H1 (cell line): ENCODE data around the gene DNAJB6. TPM values are rescaled to one million over a fixed set of nuclear protein-coding genes. Genes with fewer than 3 reads are reported as not detected.

Experiments used
- CTCF ChIA-PET: fragments of 300-600 bp; sonication (Branson Sonifier 250); formaldehyde crosslinking; loops from one replicate; lab custom pipeline; 2021; ENCODE audit not compliant: partially characterized antibody; lab: Charles Lee
- POLR2A ChIA-PET: fragments of 300-600 bp; sonication (Branson Sonifier 250); formaldehyde crosslinking; loops from one replicate; lab custom pipeline; 2021; ENCODE audit warnings: inconsistent platforms; ENCODE audit not compliant: partially characterized antibody; lab: Charles Lee
- DNase-seq, 2 experiments: peaks; one replicate each; pipeline versions ENCODE4 v3.0.0 to v3.0.0-alpha.2; 2010 to 2022; ENCODE audit warnings: low spot score in 2 of 2, low read depth in 1 of 2, mixed read lengths in 1 of 2
- FAIRE-seq: peaks from 2 replicates; lab custom pipeline; 2011; peaks lifted over from hg19 to GRCh38; lab: Jason Lieb, UNC
- H2AFZ ChIP-seq: 2 replicates; pipeline ENCODE4 v1.8.1; 2012; ENCODE audit warnings: low read length, inconsistent platforms
- H2AK5ac ChIP-seq: 2 replicates; pipeline ENCODE4 v1.6.1; 2013; ENCODE audit warnings: low read depth, low read length
- H2BK120ac ChIP-seq: replicated peaks from 2 replicates; pipeline ENCODE3; 2013; ENCODE audit warnings: low read depth, low read length, inconsistent platforms
- H2BK12ac ChIP-seq: 2 replicates; pipeline ENCODE4 v1.6.1; 2013; ENCODE audit warnings: low read depth, low read length
- H2BK15ac ChIP-seq: 2 replicates; pipeline ENCODE4 v1.6.1; 2013; ENCODE audit warnings: low read length
- H2BK20ac ChIP-seq: 2 replicates; pipeline ENCODE4 v1.6.1; 2013; ENCODE audit warnings: low read length
- H2BK5ac ChIP-seq: 2 replicates; pipeline ENCODE4 v1.6.1; 2013; ENCODE audit warnings: low read depth, low read length
- H3K14ac ChIP-seq: 2 replicates; pipeline ENCODE4 v1.6.1; 2013; ENCODE audit warnings: inconsistent platforms; ENCODE audit not compliant: insufficient read length
- H3K18ac ChIP-seq: 2 replicates; pipeline ENCODE4 v1.6.1; 2013; ENCODE audit warnings: low read length; ENCODE audit errors: extremely low read depth
- H3K23ac ChIP-seq: 2 replicates; pipeline ENCODE4 v1.6.1; 2013; ENCODE audit warnings: inconsistent platforms; ENCODE audit not compliant: insufficient read length
- H3K23me2 ChIP-seq: 2 replicates; pipeline ENCODE4 v1.6.1; 2013; ENCODE audit warnings: low read depth, low read length
- H3K27ac ChIP-seq: 2 replicates; pipeline ENCODE4 v1.6.1; 2011; ENCODE audit warnings: low read depth, low read length, inconsistent platforms
- H3K27me3 ChIP-seq, 4 experiments: replicated peaks in 1 of 4; 1 replicate in 1 of 4; 2 replicates in 3 of 4; pipeline versions ENCODE4 v1.6.1 to v1.8.1; 2011 to 2013; ENCODE audit warnings: low read length in 3 of 4, mild to moderate bottlenecking in 3 of 4, inconsistent platforms in 2 of 4, mixed read lengths in 2 of 4, moderate library complexity in 1 of 4; ENCODE audit not compliant: control insufficient read depth in 3 of 4, insufficient read depth in 3 of 4; ENCODE audit errors: extremely low read depth in 1 of 4
- H3K36me3 ChIP-seq, 4 experiments: 2 replicates each; pipeline versions ENCODE4 v1.6.1 to v1.8.1; 2011 to 2013; ENCODE audit warnings: mild to moderate bottlenecking in 4 of 4, low read length in 3 of 4, moderate library complexity in 2 of 4, control low read depth in 1 of 4, inconsistent platforms in 1 of 4; ENCODE audit not compliant: insufficient read depth in 4 of 4, control insufficient read depth in 2 of 4
- H3K4ac ChIP-seq: replicated peaks from 2 replicates; pipeline ENCODE3; 2013; ENCODE audit warnings: low read length, low read depth, mixed read lengths, inconsistent platforms; ENCODE audit not compliant: insufficient read length
- H3K4me1 ChIP-seq, 4 experiments: replicated peaks in 1 of 4; 1 replicate in 1 of 4; 2 replicates in 3 of 4; pipeline versions ENCODE4 v1.6.1 to v1.8.1; 2011 to 2013; ENCODE audit warnings: low read length in 3 of 4, inconsistent platforms in 2 of 4, mixed read lengths in 1 of 4; ENCODE audit not compliant: insufficient read depth in 4 of 4, control insufficient read depth in 3 of 4
- H3K4me2 ChIP-seq, 2 experiments: 2 replicates each; pipeline versions ENCODE4 v1.6.1 to v1.8.1; 2011 to 2013; ENCODE audit warnings: low read depth in 2 of 2, low read length in 2 of 2, control low read depth in 1 of 2, inconsistent platforms in 1 of 2, mild to moderate bottlenecking in 1 of 2; ENCODE audit not compliant: insufficient read depth in 1 of 2
- H3K4me3 ChIP-seq, 4 experiments: fragments of 200-600, 300-600 bp in 1 of 4; sonication (generic), shearing (Covaris generic), sonication (Bioruptor Twin) in 1 of 4; 2 replicates each; pipeline versions ENCODE4 v1.5.1 to v1.8.1; 2011 to 2016; ENCODE audit warnings: low read length in 4 of 4, low read depth in 3 of 4, control low read depth in 2 of 4, inconsistent platforms in 2 of 4, mild to moderate bottlenecking in 2 of 4, mixed read lengths in 1 of 4, moderate library complexity in 1 of 4; ENCODE audit not compliant: insufficient read depth in 2 of 4; ENCODE audit errors: extremely low read depth in 1 of 4
- H3K56ac ChIP-seq: replicated peaks from 2 replicates; pipeline ENCODE3; 2013; ENCODE audit warnings: low read depth, mild to moderate bottlenecking, mixed read lengths, low read length, inconsistent platforms; ENCODE audit not compliant: insufficient read length
- H3K79me1 ChIP-seq: 2 replicates; pipeline ENCODE4 v1.6.1; 2013; ENCODE audit warnings: low read depth, low read length, control low read depth
- H3K79me2 ChIP-seq, 2 experiments: 2 replicates each; pipeline versions ENCODE4 v1.6.1 to v1.8.1; 2012 to 2013; ENCODE audit warnings: low read length in 2 of 2, mild to moderate bottlenecking in 2 of 2, inconsistent platforms in 1 of 2; ENCODE audit not compliant: insufficient read depth in 2 of 2, control insufficient read depth in 1 of 2
- H3K9ac ChIP-seq, 4 experiments: replicated peaks in 1 of 4; 1 replicate in 1 of 4; 2 replicates in 3 of 4; pipeline versions ENCODE4 v1.6.1 to v1.8.1; 2011 to 2013; ENCODE audit warnings: low read depth in 3 of 4, low read length in 3 of 4, control low read depth in 2 of 4, mild to moderate bottlenecking in 2 of 4, moderate library complexity in 2 of 4, inconsistent platforms in 1 of 4; ENCODE audit errors: extremely low read depth in 1 of 4
- H3K9me3 ChIP-seq, 2 experiments: 2 replicates each; pipeline versions ENCODE4 v1.6.1 to v1.8.1; 2012 to 2013; ENCODE audit warnings: mild to moderate bottlenecking in 2 of 2, moderate library complexity in 2 of 2, control low read depth in 1 of 2, inconsistent platforms in 1 of 2, low read depth in 1 of 2, low read length in 1 of 2, mixed read lengths in 1 of 2; ENCODE audit not compliant: insufficient read depth in 2 of 2
- H4K20me1 ChIP-seq, 2 experiments: replicated peaks in 1 of 2; 2 replicates each; pipeline versions ENCODE3 to v1.8.1; 2011 to 2013; ENCODE audit warnings: inconsistent platforms in 2 of 2, low read length in 2 of 2, mild to moderate bottlenecking in 1 of 2; ENCODE audit not compliant: insufficient read depth in 2 of 2, control insufficient read depth in 1 of 2
- H4K5ac ChIP-seq: 2 replicates; pipeline ENCODE4 v1.6.1; 2013; ENCODE audit warnings: low read length, low read depth, mixed read lengths, inconsistent platforms; ENCODE audit not compliant: insufficient read length
- H4K8ac ChIP-seq: 2 replicates; pipeline ENCODE4 v1.8.0; 2013; ENCODE audit warnings: mild to moderate bottlenecking, moderate library complexity, low read length, inconsistent platforms; ENCODE audit not compliant: insufficient read depth; ENCODE audit errors: extremely low read depth
- H4K91ac ChIP-seq: replicated peaks from 2 replicates; pipeline ENCODE3; 2013; ENCODE audit warnings: low read length, mixed read lengths, inconsistent platforms; ENCODE audit not compliant: insufficient read length
- ATF2 ChIP-seq: IDR thresholded peaks from 2 replicates; pipeline ENCODE4 v1.6.1; 2012; ENCODE audit warnings: low read length, inconsistent platforms
- CEBPB ChIP-seq: IDR thresholded peaks from 2 replicates; pipeline ENCODE4 v1.6.1; 2012; ENCODE audit warnings: low read depth, low read length
- CTBP2 ChIP-seq: IDR thresholded peaks from 2 replicates; pipeline ENCODE4 v1.7.0; 2011; ENCODE audit warnings: borderline replicate concordance, mild to moderate bottlenecking, moderate library complexity, mixed read lengths, low read length; ENCODE audit not compliant: insufficient read depth, insufficient read length
- HDAC2 ChIP-seq, 2 experiments: fragments of 300-600 bp in 1 of 2; sonication (generic) in 1 of 2; IDR thresholded peaks; 2 replicates each; pipeline ENCODE4 v1.6.1; 2011 to 2012; ENCODE audit warnings: low read depth in 2 of 2, low read length in 2 of 2, mild to moderate bottlenecking in 2 of 2, moderate library complexity in 2 of 2, borderline replicate concordance in 1 of 2, inconsistent platforms in 1 of 2
- HDAC6 ChIP-seq: IDR thresholded peaks from one replicate; pipeline ENCODE4 v1.7.1; 2012; ENCODE audit warnings: low read depth, mild to moderate bottlenecking, inconsistent platforms, low read length, moderate library complexity
- RAD21 ChIP-seq, 2 experiments: IDR thresholded peaks in 1 of 2; conservative IDR thresholded peaks in 1 of 2; 2 replicates each; pipeline ENCODE4 v1.6.1; 2011; ENCODE audit warnings: low read depth in 2 of 2, low read length in 2 of 2, improper control_type of control experiment in 1 of 2, inconsistent platforms in 1 of 2, mild to moderate bottlenecking in 1 of 2, moderate library complexity in 1 of 2
- RFX5 ChIP-seq: IDR thresholded peaks from 2 replicates; pipeline ENCODE4 v1.6.1; 2011; ENCODE audit warnings: low read depth, low read length, improper control_type of control experiment, borderline replicate concordance
- RNF2 ChIP-seq: fragments of 200-900, 300-1000 bp; sonication (generic); IDR thresholded peaks from 2 replicates; pipeline ENCODE4 v1.7.1; 2016; ENCODE audit warnings: borderline replicate concordance, low read depth, mild to moderate bottlenecking, antibody characterized with exemption, low read length; ENCODE audit not compliant: poor library complexity, severe bottlenecking; ENCODE audit errors: missing control alignments
- SUZ12 ChIP-seq: fragments of 200-600 bp; sonication (generic); IDR thresholded peaks from 2 replicates; pipeline ENCODE4 v1.6.1; 2012; ENCODE audit warnings: mild to moderate bottlenecking, inconsistent platforms, low read length, moderate library complexity, mixed read lengths
- TAF7 ChIP-seq: optimal IDR thresholded peaks from 2 replicates; pipeline ENCODE3; 2011; ENCODE audit warnings: low read depth, mild to moderate bottlenecking, inconsistent platforms, low read length, moderate library complexity, borderline replicate concordance
- WGBS, 2 experiments: shearing (Covaris generic) in 1 of 2; methylation state at CpG; one replicate each; pipeline versions ENCODE4 v1.1.6 to v1.1.7; 2013 to 2015; ENCODE audit warnings: low lambda C conversion rate in 2 of 2, mixed read lengths in 2 of 2, inconsistent platforms in 1 of 2, low coverage in 1 of 2, missing lambda C conversion rate in 1 of 2; ENCODE audit not compliant: insufficient replicate concordance in 2 of 2, insufficient coverage in 1 of 2, insufficient read length in 1 of 2; ENCODE audit errors: extremely low coverage in 1 of 2, missing lambda C conversion rate in 1 of 2; 5-methylcytosine and 5-hydroxymethylcytosine counted together
- polyA plus RNA-seq, 7 experiments: library from polyadenylated mRNA; depleted of rRNA in 3 of 7; stranded (reverse) in 5 of 7; unstranded in 2 of 7; fragments of >200 nt in 5 of 7; fragments of 200-250 nt in 2 of 7; gene quantifications; 1 replicate in 5 of 7; 2 replicates in 1 of 7; 4 replicates in 1 of 7; pipeline versions ENCODE4 v1.2.1 to v1.2.3, GENCODE V29; 2011 to 2013; ENCODE audit warnings: missing spikeins in 2 of 7, mixed read lengths in 2 of 7
- total RNA-seq: library from RNA; stranded (reverse); fragmentation: NEBNext Ultra II Directional; extraction: Animal tissue kit (Norgen Biotek cat#: 25700); gene quantifications from 2 replicates; pipeline ENCODE4 v1.2.1, GENCODE V29; 2021

DNAJB6 gene
- total and polyA plus RNA-seq, 2 of the 8 experiments (the other 6 are each of a cell fraction or from before 2014, with no cell fraction given): 166 to 295 TPM

DNA sequence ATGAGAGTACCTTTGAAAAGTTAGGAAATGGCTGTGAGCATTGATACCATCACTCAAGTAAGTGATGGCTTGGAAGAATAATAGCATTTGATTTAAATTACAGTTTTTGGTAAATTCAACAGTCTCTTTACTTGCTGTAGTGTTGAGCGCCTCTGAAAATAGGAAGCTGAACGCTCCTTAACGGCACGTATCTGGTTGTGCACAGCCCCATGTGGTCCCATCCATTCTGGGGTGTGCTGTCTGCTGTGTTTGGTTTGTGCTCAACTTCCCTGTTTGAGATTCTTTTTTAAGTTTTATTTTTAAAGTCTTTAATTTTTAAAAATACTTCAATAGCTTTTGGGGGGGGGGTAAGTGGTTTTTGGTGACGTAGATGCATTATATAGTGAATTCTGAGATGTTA lies 51.5 kb downstream of the DNAJB6 start:
- FAIRE-seq (no peak), DNase-seq (no peak)
- Histone ChIP-seq H4K20me1 (peaks cover 6 to 26% of the 10 kb centered on the region in 2 experiments), H2BK20ac (no peak overlapping the region), H2BK120ac (no peak overlapping the region), H3K4me3 (no peak overlapping the region), H3K4me1 (peaks cover 0 to 5% (median 3%) of the 10 kb centered on the region in 4 experiments; a peak in 5 of 7 replicates), H3K36me3 (peaks cover 12 to 67% (median 43%) of the 10 kb centered on the region in 4 experiments), H2AK5ac (no peak overlapping the region), H3K23me2 (no peaks in the 10 kb centered on the region; the same call in 1 of the 2 replicates), H3K23ac (no peak overlapping the region), H3K27ac (no peak overlapping the region), H4K5ac (no peak overlapping the region), H3K18ac (no peak overlapping the region), H2BK15ac (no peak overlapping the region), H3K27me3 (no peaks in the 10 kb centered on the region), H3K14ac (no peak overlapping the region), H4K8ac (no peak overlapping the region), H3K9ac (no peak overlapping the region), H2BK12ac (no peak overlapping the region), H4K91ac (no peak overlapping the region), H2BK5ac (no peak overlapping the region), H3K79me2 (peaks cover 8 to 77% of the 10 kb centered on the region in 2 experiments), H3K9me3 (no peaks in the 10 kb centered on the region), H3K4ac (no peak overlapping the region), H2AFZ (no peak overlapping the region), H3K56ac (no peak overlapping the region), H3K79me1 (peaks cover 24% of the 10 kb centered on the region), H3K4me2 (no peak overlapping the region)
- WGBS, 2 experiments: 99% methylated on average over 5 of the region's 5 CpGs; no CpG with 5 or more reads in 1 of the 2 experiments
- ChIA-PET CTCF (interaction anchor here (0.8 to 4.8 kb wide), 11 partner anchors 9 to 343 kb away, joined by 3 to 28 read pairs (median 4); no protein-coding TSS in a partner anchor), POLR2A (interaction anchor here (1.4 to 1.7 kb wide), 3 partner anchors 10 to 24 kb away, joined by 3 to 4 read pairs (median 3); no protein-coding TSS in a partner anchor)
- TF ChIP-seq HDAC6 (no peak), ATF2 (no peak), TAF7 (no peak), RFX5 (no peak), RAD21 (IDR thresholded peaks at IDR 0.05 in 1 of 2, conservative IDR thresholded peaks at IDR 0.05 in 1 of 2; ENCODE audit: low read depth in 2 of 2, low read length in 2 of 2) (no peak), CEBPB (no peak), SUZ12 (no peak), HDAC2 (IDR thresholded peaks at IDR 0.05; ENCODE audit: borderline replicate concordance in 1 of 2, low read depth in 2 of 2, low read length in 2 of 2) (no peak), RNF2 (no peak), CTBP2 (no peak)
